Measurements from ENCODE around the gene PYM1. TPM values are rescaled to one million over a fixed set of nuclear protein-coding genes. Genes with fewer than 3 reads are reported as not detected.
"Not testable (repeated sequence)": the region's sequence is repeated elsewhere in the genome, so short reads cannot be mapped to it uniquely, and the experiment has no call there.

The PYM1 gene
- polyA plus RNA-seq, 1 donor = 30.6 TPM

GRCh38 chr12:55885113-55885512 lies 42.6 kb downstream of the PYM1 start:
- no peak overlapping the region for H3K27ac ChIP-seq (ENCODE audit: low read length)
- H3K9me3 ChIP-seq (ENCODE audit: control insufficient read depth, low read depth, low read length) = no peaks in the 10 kb centered on the region
- WGBS (ENCODE audit: insufficient coverage, low lambda C conversion rate) = no CpG with 5 or more reads among the region's 1 CpG
- H3K4me3 ChIP-seq (ENCODE audit: low read length) = no peak overlapping the region
- DNase-seq = no peak
- no peaks in the 10 kb centered on the region for H3K27me3 ChIP-seq (ENCODE audit: control insufficient read depth, insufficient read depth, low read length)
- H3K36me3 ChIP-seq (ENCODE audit: control insufficient read depth, insufficient read depth, low read length) = no peaks in the 10 kb centered on the region
- H3K4me1 ChIP-seq (ENCODE audit: control insufficient read depth, insufficient read depth, low read length) = no peaks in the 10 kb centered on the region

GRCh38 chr12:55877824-55878223 lies 49.9 kb downstream of the PYM1 start:
- no peak for DNase-seq
- Histone ChIP-seq H3K4me3 (ENCODE audit: low read length) (no peak overlapping the region), H3K4me1 (ENCODE audit: control insufficient read depth, insufficient read depth, low read length) (no peaks in the 10 kb centered on the region), H3K27me3 (ENCODE audit: control insufficient read depth, insufficient read depth, low read length) (no peaks in the 10 kb centered on the region), H3K9me3 (ENCODE audit: control insufficient read depth, low read depth, low read length) (peaks cover 8% of the 10 kb centered on the region), H3K27ac (ENCODE audit: low read length) (no peak overlapping the region), H3K36me3 (ENCODE audit: control insufficient read depth, insufficient read depth, low read length) (no peaks in the 10 kb centered on the region)

GRCh38 chr12:55875704-55876467 lies 51.8 kb downstream of the PYM1 start:
- H3K36me3 ChIP-seq (ENCODE audit: control insufficient read depth, insufficient read depth, low read length) = no peaks in the 10 kb centered on the region
- H3K9me3 ChIP-seq (ENCODE audit: control insufficient read depth, low read depth, low read length) = peaks cover 8% of the 10 kb centered on the region
- 94% methylated on average over 3 of the region's 4 CpGs for WGBS (ENCODE audit: insufficient coverage, low lambda C conversion rate)

GRCh38 chr12:55874443-55874842 lies 53.3 kb downstream of the PYM1 start:
- Histone ChIP-seq H3K27ac (ENCODE audit: low read length) (no peak overlapping the region), H3K4me1 (ENCODE audit: control insufficient read depth, insufficient read depth, low read length) (no peaks in the 10 kb centered on the region), H3K9me3 (ENCODE audit: control insufficient read depth, low read depth, low read length) (peaks cover 8% of the 10 kb centered on the region), H3K4me3 (ENCODE audit: low read length) (no peak overlapping the region), H3K36me3 (ENCODE audit: control insufficient read depth, insufficient read depth, low read length) (no peaks in the 10 kb centered on the region), H3K27me3 (ENCODE audit: control insufficient read depth, insufficient read depth, low read length) (no peaks in the 10 kb centered on the region)
- DNase-seq = no peak
- WGBS (ENCODE audit: insufficient coverage, low lambda C conversion rate) = no CpG with 5 or more reads among the region's 2 CpGs

More at GRCh38 chr12:55875704-55876467, 51.8 kb downstream of the PYM1 start:
- Histone ChIP-seq H3K27me3 (ENCODE audit: control insufficient read depth, insufficient read depth, low read length) (no peaks in the 10 kb centered on the region), H3K27ac (ENCODE audit: low read length) (no peak overlapping the region), H3K4me1 (ENCODE audit: control insufficient read depth, insufficient read depth, low read length) (no peaks in the 10 kb centered on the region), H3K4me3 (ENCODE audit: low read length) (no peak overlapping the region)
- no peak for DNase-seq

GRCh38 chr12:55866454-55867004 lies 61.2 kb downstream of the PYM1 start:
- peaks cover 18% of the 10 kb centered on the region for H3K9me3 ChIP-seq (ENCODE audit: control insufficient read depth, low read depth, low read length)
- H3K27ac ChIP-seq (ENCODE audit: low read length); DNase-seq; H3K27me3 ChIP-seq (ENCODE audit: control insufficient read depth, insufficient read depth, low read length); H3K36me3 ChIP-seq (ENCODE audit: control insufficient read depth, insufficient read depth, low read length); H3K4me3 ChIP-seq (ENCODE audit: low read length); H3K4me1 ChIP-seq (ENCODE audit: control insufficient read depth, insufficient read depth, low read length): not testable (repeated sequence)
- WGBS (ENCODE audit: insufficient coverage, low lambda C conversion rate) = no CpG with 5 or more reads among the region's 3 CpGs

- no peak for DNase-seq
- no peaks in the 10 kb centered on the region for H3K4me1 ChIP-seq (ENCODE audit: control insufficient read depth, insufficient read depth, low read length)
- peaks cover 18% of the 10 kb centered on the region for H3K9me3 ChIP-seq (ENCODE audit: control insufficient read depth, low read depth, low read length)
- no peaks in the 10 kb centered on the region for H3K36me3 ChIP-seq (ENCODE audit: control insufficient read depth, insufficient read depth, low read length)
- 100% methylated on average over 1 of the region's 2 CpGs for WGBS (ENCODE audit: insufficient coverage, low lambda C conversion rate)
- H3K27me3 ChIP-seq (ENCODE audit: control insufficient read depth, insufficient read depth, low read length) = no peaks in the 10 kb centered on the region
- H3K4me3 ChIP-seq (ENCODE audit: low read length) = no peak overlapping the region
- no peak overlapping the region for H3K27ac ChIP-seq (ENCODE audit: low read length)
Measured at GRCh38 chr12:55865327-55865726, 62.4 kb downstream of the PYM1 start.

GRCh38 chr12:55862931-55863330 lies 64.8 kb downstream of the PYM1 start:
- H3K4me3 ChIP-seq (ENCODE audit: low read length); H3K4me1 ChIP-seq (ENCODE audit: control insufficient read depth, insufficient read depth, low read length); DNase-seq; H3K27me3 ChIP-seq (ENCODE audit: control insufficient read depth, insufficient read depth, low read length); H3K27ac ChIP-seq (ENCODE audit: low read length); H3K36me3 ChIP-seq (ENCODE audit: control insufficient read depth, insufficient read depth, low read length): not testable (repeated sequence)
- WGBS (ENCODE audit: insufficient coverage, low lambda C conversion rate) = no CpG with 5 or more reads among the region's 13 CpGs
- peaks cover 18% of the 10 kb centered on the region for H3K9me3 ChIP-seq (ENCODE audit: control insufficient read depth, low read depth, low read length)

- Histone ChIP-seq H3K4me1 (ENCODE audit: control insufficient read depth, insufficient read depth, low read length) (no peaks in the 10 kb centered on the region), H3K27me3 (ENCODE audit: control insufficient read depth, insufficient read depth, low read length) (no peaks in the 10 kb centered on the region), H3K27ac (ENCODE audit: low read length) (no peak overlapping the region), H3K36me3 (ENCODE audit: control insufficient read depth, insufficient read depth, low read length) (no peaks in the 10 kb centered on the region), H3K9me3 (ENCODE audit: control insufficient read depth, low read depth, low read length) (peaks cover 18% of the 10 kb centered on the region), H3K4me3 (ENCODE audit: low read length) (no peak overlapping the region)
- DNase-seq = no peak
Measured at GRCh38 chr12:55862286-55862685, 65.4 kb downstream of the PYM1 start.

GRCh38 chr12:55861871-55862270 lies 65.8 kb downstream of the PYM1 start:
- no peak overlapping the region for H3K4me3 ChIP-seq (ENCODE audit: low read length)
- H3K27ac ChIP-seq (ENCODE audit: low read length) = no peak overlapping the region
- 80% methylated on average over 3 of the region's 3 CpGs for WGBS (ENCODE audit: insufficient coverage, low lambda C conversion rate)

GRCh38 chr12:55861396-55861795 lies 66.3 kb downstream of the PYM1 start:
- 100% methylated on average over 1 of the region's 8 CpGs for WGBS (ENCODE audit: insufficient coverage, low lambda C conversion rate)
- Histone ChIP-seq H3K4me3 (ENCODE audit: low read length) (no peak overlapping the region), H3K27ac (ENCODE audit: low read length) (no peak overlapping the region), H3K4me1 (ENCODE audit: control insufficient read depth, insufficient read depth, low read length) (no peaks in the 10 kb centered on the region), H3K36me3 (ENCODE audit: control insufficient read depth, insufficient read depth, low read length) (no peaks in the 10 kb centered on the region), H3K27me3 (ENCODE audit: control insufficient read depth, insufficient read depth, low read length) (no peaks in the 10 kb centered on the region), H3K9me3 (ENCODE audit: control insufficient read depth, low read depth, low read length) (peaks cover 14% of the 10 kb centered on the region)
- no peak for DNase-seq

More at GRCh38 chr12:55861871-55862270, 65.8 kb downstream of the PYM1 start:
- H3K36me3 ChIP-seq (ENCODE audit: control insufficient read depth, insufficient read depth, low read length) = no peaks in the 10 kb centered on the region
- peaks cover 14% of the 10 kb centered on the region for H3K9me3 ChIP-seq (ENCODE audit: control insufficient read depth, low read depth, low read length)
- no peaks in the 10 kb centered on the region for H3K4me1 ChIP-seq (ENCODE audit: control insufficient read depth, insufficient read depth, low read length)
- DNase-seq = no peak
- no peaks in the 10 kb centered on the region for H3K27me3 ChIP-seq (ENCODE audit: control insufficient read depth, insufficient read depth, low read length)

GRCh38 chr12:55852740-55853139 lies 75.0 kb downstream of the PYM1 start:
- WGBS (ENCODE audit: insufficient coverage, low lambda C conversion rate) = 20% methylated on average over 1 of the region's 1 CpG
- Histone ChIP-seq H3K36me3 (ENCODE audit: control insufficient read depth, insufficient read depth, low read length) (no peaks in the 10 kb centered on the region), H3K27me3 (ENCODE audit: control insufficient read depth, insufficient read depth, low read length) (peaks cover 6% of the 10 kb centered on the region), H3K4me1 (ENCODE audit: control insufficient read depth, insufficient read depth, low read length) (no peaks in the 10 kb centered on the region), H3K9me3 (ENCODE audit: control insufficient read depth, low read depth, low read length) (no peaks in the 10 kb centered on the region), H3K4me3 (ENCODE audit: low read length) (no peak overlapping the region), H3K27ac (ENCODE audit: low read length) (no peak overlapping the region)
- no peak for DNase-seq
